Breast epithelium (tissue), 4 donors: ENCODE measurements around the gene TRPM3. TPM values are rescaled to one million over a fixed set of nuclear protein-coding genes. Genes with fewer than 3 reads are reported as not detected.

ENCODE experiments used
- DNase-seq, 2 donors: peaks; one replicate each; pipeline ENCODE4 v3.0.0-alpha.2; 2019; ENCODE audit warnings: low spot score in 2 of 2
- H3K27ac ChIP-seq, 2 donors: fragments of 200-600 bp; sonication (generic) in 1 of 2; one replicate each; pipeline ENCODE4 v1.5.1; 2016 to 2019; ENCODE audit warnings: mild to moderate bottlenecking in 1 of 2
- H3K27me3 ChIP-seq, 2 donors: fragments of 200-600 bp; sonication (generic) in 1 of 2; one replicate each; pipeline versions ENCODE4 v1.5.1 to v1.6.0; 2017 to 2019; ENCODE audit warnings: control low read depth in 1 of 2, mild to moderate bottlenecking in 1 of 2
- H3K36me3 ChIP-seq: fragments of 200-600 bp; one replicate; pipeline ENCODE4 v1.5.1; 2019
- H3K4me1 ChIP-seq, 2 donors: fragments of 200-600 bp; sonication (generic); one replicate each; pipeline ENCODE4 v1.5.1; 2016 to 2019; ENCODE audit warnings: control low read depth in 1 of 2
- H3K4me3 ChIP-seq, 3 donors: fragments of 200-600 bp; sonication (generic); 1 replicate in 2 of 3; 2 replicates in 1 of 3; pipeline ENCODE4 v1.5.1; 2016 to 2019; ENCODE audit warnings: mild to moderate bottlenecking in 3 of 3, moderate library complexity in 2 of 3
- H3K9me3 ChIP-seq, 2 donors: fragments of 200-600 bp; sonication (generic) in 1 of 2; one replicate each; pipeline ENCODE4 v1.5.1; 2016 to 2019; ENCODE audit warnings: control low read depth in 1 of 2
- POLR2A ChIP-seq: fragments of 450-650 bp; IDR thresholded peaks from one replicate; pipeline ENCODE4 v1.6.1; 2016; ENCODE audit warnings: antibody characterized with exemption, mild to moderate bottlenecking, moderate library complexity
- POLR2AphosphoS5 ChIP-seq, 3 donors: sonication (generic); formaldehyde crosslinking; IDR thresholded peaks; one replicate each; pipeline ENCODE4 v1.6.1; 2017; ENCODE audit warnings: antibody characterized with exemption in 3 of 3
- intact Hi-C: fragments of 100-400 bp; cut with DNase I; formaldehyde crosslinking; loops from one replicate; pipeline ENCODE4 v1.15.1; 2023; ENCODE audit warnings: low total_unique reads
- total RNA-seq, 3 donors: library from RNA; depleted of rRNA; stranded (reverse); fragments of >200 nt; gene quantifications; one replicate each; pipeline ENCODE4 v1.1.0, GENCODE V29; 2016
- TF ChIP-seq, protein P1 (sequence below), 3 donors: fragments of 450-650 bp; IDR thresholded peaks; one replicate each; pipeline ENCODE4 v1.5.1; 2016 to 2017; ENCODE audit warnings: antibody characterized with exemption in 3 of 3, mild to moderate bottlenecking in 3 of 3, moderate library complexity in 3 of 3

The TRPM3 gene
- total RNA-seq, 3 donors from 2014 or later: 0.33 to 0.88 (median 0.64) TPM

DNA sequence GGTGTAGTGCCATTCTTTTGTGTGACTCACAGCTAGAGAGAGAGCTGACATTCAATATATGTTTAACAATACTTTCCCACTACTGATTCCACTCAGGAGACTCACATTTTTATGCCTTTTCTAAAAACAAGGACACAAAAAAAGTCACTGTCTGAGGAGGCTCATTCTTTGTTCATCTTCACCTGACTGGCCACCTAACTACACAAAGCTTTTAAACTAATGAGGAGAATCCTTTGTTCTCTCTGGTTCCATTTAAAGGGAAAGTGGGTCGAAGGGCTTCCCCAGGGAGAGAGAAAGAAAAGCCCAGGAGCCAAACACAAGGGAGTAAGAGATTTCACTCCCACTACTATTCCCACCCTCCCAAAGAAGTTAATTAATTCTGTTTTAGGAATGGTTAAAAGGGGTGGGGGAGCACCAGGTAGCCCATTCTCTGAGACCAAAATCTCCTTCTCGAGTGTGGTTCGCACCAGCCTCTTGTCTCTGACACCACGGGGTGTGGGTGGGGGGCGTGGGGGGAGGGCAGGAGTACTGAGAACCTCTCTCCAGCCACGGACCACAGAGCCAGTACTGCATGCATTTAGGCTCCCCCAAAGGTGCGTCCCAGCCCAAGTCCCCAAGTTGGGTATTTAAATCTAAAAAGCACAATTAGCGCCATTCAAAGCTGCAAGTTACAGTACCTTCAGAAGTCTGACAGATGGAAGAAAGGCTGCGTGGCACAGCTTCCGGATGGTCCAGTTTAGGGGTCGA, 747 bp downstream of the TRPM3 start:
- DNase-seq: no peak
- no peak overlapping the region for H3K4me3 ChIP-seq
- peaks cover 0 to 34% of the 10 kb centered on the region in 2 donors for H3K27me3 ChIP-seq
- H3K9me3 ChIP-seq: no peaks in the 10 kb centered on the region
- H3K4me1 ChIP-seq: no peaks in the 10 kb centered on the region
- TF ChIP-seq, protein P1, sequence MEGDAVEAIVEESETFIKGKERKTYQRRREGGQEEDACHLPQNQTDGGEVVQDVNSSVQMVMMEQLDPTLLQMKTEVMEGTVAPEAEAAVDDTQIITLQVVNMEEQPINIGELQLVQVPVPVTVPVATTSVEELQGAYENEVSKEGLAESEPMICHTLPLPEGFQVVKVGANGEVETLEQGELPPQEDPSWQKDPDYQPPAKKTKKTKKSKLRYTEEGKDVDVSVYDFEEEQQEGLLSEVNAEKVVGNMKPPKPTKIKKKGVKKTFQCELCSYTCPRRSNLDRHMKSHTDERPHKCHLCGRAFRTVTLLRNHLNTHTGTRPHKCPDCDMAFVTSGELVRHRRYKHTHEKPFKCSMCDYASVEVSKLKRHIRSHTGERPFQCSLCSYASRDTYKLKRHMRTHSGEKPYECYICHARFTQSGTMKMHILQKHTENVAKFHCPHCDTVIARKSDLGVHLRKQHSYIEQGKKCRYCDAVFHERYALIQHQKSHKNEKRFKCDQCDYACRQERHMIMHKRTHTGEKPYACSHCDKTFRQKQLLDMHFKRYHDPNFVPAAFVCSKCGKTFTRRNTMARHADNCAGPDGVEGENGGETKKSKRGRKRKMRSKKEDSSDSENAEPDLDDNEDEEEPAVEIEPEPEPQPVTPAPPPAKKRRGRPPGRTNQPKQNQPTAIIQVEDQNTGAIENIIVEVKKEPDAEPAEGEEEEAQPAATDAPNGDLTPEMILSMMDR (IDR thresholded peaks at IDR 0.05): no peak
- TF ChIP-seq POLR2A (no peak), POLR2AphosphoS5 (IDR thresholded peaks at IDR 0.05) (no peak)
- H3K27ac ChIP-seq: no peak overlapping the region
- no peaks in the 10 kb centered on the region for H3K36me3 ChIP-seq
- intact Hi-C loops: loop anchor here (5.0 kb wide), 1 partner anchor 347 kb away; no protein-coding TSS in a partner anchor

DNA sequence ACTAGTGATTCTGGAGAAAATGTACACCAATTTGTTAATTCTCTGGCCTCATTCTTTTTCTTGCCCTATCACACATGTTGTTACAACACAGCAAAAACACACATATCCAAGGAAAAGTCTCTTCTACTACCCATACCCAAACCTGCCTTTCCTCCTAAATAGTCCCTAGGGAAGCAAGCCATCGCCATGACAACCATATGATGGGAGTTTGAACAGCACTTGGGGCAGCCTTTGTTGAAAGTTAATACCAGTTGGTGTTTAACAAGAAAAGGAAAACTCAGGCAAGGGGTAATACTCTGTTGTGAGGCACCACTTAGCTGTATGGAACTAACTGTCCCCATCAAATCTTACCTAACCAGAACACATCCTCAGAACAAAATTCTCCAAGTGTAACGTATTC, 1.7 kb downstream of the TRPM3 start:
- no peaks in the 10 kb centered on the region for H3K9me3 ChIP-seq

DNA sequence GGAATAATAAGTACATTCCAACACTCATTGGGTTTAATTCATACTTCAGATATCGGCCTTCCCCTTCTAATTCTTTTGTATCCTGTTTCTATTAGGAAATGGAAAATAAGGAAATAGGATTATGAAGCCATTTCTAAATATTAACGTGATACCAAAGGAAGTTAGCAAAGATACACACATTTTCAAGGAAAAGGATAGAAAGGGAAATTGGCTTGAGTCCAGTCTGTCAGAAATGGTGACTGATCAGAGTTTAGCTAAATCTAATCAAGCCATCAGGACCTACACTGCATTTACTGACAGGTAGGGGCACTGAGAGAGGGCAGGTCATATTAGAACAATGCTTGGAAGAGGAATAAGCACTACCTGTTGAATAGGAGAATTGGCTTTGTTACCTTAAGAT, 3.1 kb downstream of the TRPM3 start:
- Histone ChIP-seq H3K27me3 (peaks cover 0 to 30% of the 10 kb centered on the region in 2 donors), H3K27ac (no peak overlapping the region), H3K9me3 (no peaks in the 10 kb centered on the region), H3K4me3 (no peak overlapping the region), H3K36me3 (no peaks in the 10 kb centered on the region), H3K4me1 (no peaks in the 10 kb centered on the region)
- no peak for TF ChIP-seq POLR2AphosphoS5 (IDR thresholded peaks at IDR 0.05)
- no peak for TF ChIP-seq POLR2A
- TF ChIP-seq, protein P1 (IDR thresholded peaks at IDR 0.05): no peak
- intact Hi-C loops: no loop called here
- DNase-seq: no peak

More for the DNA sequence above, 1.7 kb downstream of the TRPM3 start:
- no peak for DNase-seq
- Histone ChIP-seq H3K36me3 (no peaks in the 10 kb centered on the region), H3K4me1 (no peaks in the 10 kb centered on the region), H3K4me3 (no peak overlapping the region), H3K27ac (no peak overlapping the region), H3K27me3 (peaks cover 0 to 34% of the 10 kb centered on the region in 2 donors)
- no peak for TF ChIP-seq POLR2A
- TF ChIP-seq POLR2AphosphoS5 (IDR thresholded peaks at IDR 0.05): no peak
- TF ChIP-seq, protein P1 (IDR thresholded peaks at IDR 0.05): no peak
- intact Hi-C loops: loop anchor here (5.0 kb wide), 1 partner anchor 348 kb away; no protein-coding TSS in a partner anchor

DNA sequence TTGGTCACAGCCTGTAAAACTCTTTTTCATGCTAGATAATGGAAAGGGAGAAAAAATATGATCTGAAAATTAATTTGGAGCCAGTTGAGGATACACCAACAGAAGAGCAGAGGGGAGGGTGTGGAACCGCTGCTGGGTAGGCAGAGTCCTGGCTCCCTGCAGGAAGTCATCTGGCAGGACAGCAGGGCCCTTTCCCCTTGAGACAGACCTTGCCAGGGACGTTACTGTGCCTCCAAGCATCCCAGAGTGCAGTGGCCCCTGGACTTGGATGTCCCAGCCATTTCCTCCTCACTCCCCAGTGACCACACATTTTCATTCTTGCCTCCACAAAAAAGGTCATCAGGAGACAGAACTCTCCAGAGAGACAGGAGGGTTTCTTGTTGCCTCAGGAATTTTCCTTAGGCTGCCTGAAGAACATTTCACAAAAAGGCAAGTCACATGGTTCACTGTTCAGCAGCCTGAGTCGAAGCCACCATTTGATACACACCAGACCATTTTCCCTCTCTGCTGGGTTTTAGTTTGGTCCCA, 5.9 kb downstream of the TRPM3 start:
- intact Hi-C loops: no loop called here
- Histone ChIP-seq H3K27me3 (peaks cover 0 to 6% of the 10 kb centered on the region in 2 donors), H3K4me1 (no peaks in the 10 kb centered on the region), H3K36me3 (no peaks in the 10 kb centered on the region), H3K27ac (no peak overlapping the region), H3K4me3 (no peak overlapping the region), H3K9me3 (no peaks in the 10 kb centered on the region)
- DNase-seq: no peak
- TF ChIP-seq POLR2A: no peak
- TF ChIP-seq, protein P1 (IDR thresholded peaks at IDR 0.05): no peak
- no peak for TF ChIP-seq POLR2AphosphoS5 (IDR thresholded peaks at IDR 0.05)

DNA sequence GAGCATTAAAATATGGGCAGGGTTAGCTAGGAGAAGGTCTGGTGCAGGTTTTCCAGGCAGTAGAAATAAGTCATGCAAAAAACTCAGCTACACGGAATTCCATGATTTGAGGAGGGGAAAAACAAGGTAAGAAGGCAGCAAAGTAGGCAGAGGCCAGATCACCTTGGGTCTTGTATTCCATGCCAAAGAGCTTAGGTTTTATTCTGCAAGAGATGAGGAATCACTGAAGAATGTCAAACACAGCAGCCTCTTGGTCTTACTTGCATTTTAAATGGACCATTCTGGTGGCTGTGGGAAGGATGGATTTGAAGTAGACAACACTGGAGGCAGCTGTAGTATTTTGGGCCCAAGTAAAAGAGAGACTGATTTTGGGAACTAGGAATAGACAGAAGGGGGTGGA, 8.6 kb downstream of the TRPM3 start:
- no peaks in the 10 kb centered on the region for H3K36me3 ChIP-seq
- TF ChIP-seq, protein P1 (IDR thresholded peaks at IDR 0.05): no peak
- TF ChIP-seq POLR2A: no peak
- no peak for TF ChIP-seq POLR2AphosphoS5 (IDR thresholded peaks at IDR 0.05)
- H3K4me1 ChIP-seq: no peaks in the 10 kb centered on the region
- intact Hi-C loops: no loop called here
- no peaks in the 10 kb centered on the region for H3K9me3 ChIP-seq
- H3K27me3 ChIP-seq: no peaks in the 10 kb centered on the region
- H3K4me3 ChIP-seq: no peak overlapping the region
- no peak for DNase-seq
- no peak overlapping the region for H3K27ac ChIP-seq
